NCI-H1436 (cell line): ENCODE measurements around the gene GALNT10.
"Not testable (repeated sequence)": the region's sequence is repeated elsewhere in the genome, so short reads cannot be mapped to it uniquely, and the experiment has no call there.

Experiments
- DNase-seq: peaks from one replicate; lab custom pipeline; 2025; lab: John Stamatoyannopoulos, UW

Gene GALNT10, protein sequence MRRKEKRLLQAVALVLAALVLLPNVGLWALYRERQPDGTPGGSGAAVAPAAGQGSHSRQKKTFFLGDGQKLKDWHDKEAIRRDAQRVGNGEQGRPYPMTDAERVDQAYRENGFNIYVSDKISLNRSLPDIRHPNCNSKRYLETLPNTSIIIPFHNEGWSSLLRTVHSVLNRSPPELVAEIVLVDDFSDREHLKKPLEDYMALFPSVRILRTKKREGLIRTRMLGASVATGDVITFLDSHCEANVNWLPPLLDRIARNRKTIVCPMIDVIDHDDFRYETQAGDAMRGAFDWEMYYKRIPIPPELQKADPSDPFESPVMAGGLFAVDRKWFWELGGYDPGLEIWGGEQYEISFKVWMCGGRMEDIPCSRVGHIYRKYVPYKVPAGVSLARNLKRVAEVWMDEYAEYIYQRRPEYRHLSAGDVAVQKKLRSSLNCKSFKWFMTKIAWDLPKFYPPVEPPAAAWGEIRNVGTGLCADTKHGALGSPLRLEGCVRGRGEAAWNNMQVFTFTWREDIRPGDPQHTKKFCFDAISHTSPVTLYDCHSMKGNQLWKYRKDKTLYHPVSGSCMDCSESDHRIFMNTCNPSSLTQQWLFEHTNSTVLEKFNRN

GRCh38 chr5:154190595-154191304 is at the start of gene GALNT10:
Gene GALNT10, plus strand, starts transcription at chr5:154190733. Its CDS starts 134 bp downstream, at chr5:154190867.
- DNase-seq = peak; percentile 52

DNA sequence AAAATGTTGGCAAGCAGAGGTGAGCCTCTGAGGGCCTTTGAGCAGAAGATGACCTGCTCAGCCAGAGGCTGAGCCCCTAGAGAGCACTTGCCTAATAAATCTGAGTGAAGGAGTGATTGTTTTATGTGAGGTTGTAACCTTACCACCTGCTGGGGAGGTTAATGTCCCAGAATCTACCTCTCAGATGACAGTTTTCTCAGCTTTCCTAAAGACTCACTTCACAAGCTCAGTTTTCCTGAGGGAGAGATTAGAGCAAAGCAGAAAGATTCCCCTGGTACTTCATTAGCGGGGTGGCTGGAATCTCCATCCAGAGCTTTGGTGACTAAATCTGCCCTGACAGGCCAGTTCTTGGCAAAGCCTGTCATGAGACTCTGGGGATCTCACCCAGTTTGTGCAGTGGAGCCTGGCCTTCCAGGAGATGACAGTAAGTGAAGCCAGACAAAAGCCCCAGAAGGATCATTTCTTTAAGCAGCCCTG is 48.8 kb upstream of the GALNT10 start:
- DNase-seq = no peak

DNA sequence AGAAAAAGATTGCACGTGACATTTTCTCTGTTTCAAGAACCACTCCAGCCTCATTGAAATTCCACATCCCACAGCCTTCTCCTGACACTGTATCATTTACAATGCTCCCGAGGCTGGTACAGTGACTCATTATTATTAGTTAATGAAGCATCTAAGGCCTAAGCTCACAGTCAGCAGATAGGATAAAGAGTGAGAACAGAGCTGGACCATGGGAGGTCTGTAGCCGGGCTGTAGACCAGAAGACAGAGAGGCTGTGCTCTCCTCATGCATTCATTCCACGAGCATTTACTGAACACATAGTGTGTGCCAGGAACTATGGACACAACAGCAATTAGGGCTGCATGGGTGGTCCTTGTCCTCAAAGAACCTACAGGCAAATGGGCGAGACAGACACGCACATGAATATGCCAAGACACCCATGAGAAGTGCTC is 47.3 kb upstream of the GALNT10 start:
- DNase-seq = no peak

GRCh38 chr5:154145268-154145667 is 45.3 kb upstream of the GALNT10 start:
- no peak for DNase-seq

DNA sequence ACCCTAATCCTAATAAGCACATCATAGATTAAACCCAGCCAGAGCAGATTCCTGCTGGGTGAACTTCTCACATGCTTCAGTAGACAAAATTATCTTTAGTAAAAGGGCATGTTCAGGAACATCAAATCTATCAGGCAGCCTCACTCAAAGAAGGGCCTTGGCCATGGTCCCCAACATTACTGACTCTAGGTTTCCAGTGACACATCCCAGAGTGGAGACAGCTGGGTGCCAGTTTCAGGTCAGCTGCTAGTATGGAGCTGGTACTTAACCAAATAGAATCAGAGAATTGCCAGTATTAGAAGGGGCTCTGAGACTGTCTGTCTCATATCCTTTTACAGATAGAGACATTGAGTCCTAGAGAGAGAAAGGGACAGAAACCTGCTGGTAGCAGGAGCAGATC is 44.1 kb upstream of the GALNT10 start:
- no peak for DNase-seq

DNA sequence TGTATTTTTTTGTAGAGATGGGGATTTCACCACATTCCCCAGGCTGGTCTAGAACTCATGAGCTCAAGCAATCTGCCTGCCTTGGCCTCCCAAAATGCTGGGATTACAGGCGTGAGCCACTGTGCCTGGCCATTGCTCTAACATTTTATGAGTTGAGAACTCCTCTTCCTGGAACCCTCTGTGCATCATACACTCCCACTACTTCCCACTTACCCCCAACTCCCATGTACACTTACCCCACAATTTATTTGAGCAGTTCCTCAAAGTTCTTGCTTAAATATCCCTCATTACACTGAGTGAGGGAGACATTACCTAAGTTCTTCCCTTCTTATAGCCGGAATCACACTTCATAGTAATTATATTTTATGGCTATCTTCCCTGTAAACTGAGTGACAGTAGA is 42.9 kb upstream of the GALNT10 start:
- no peak for DNase-seq

- not testable (repeated sequence) for DNase-seq
These were observed 40.1 kb upstream of the GALNT10 start for GRCh38 chr5:154150471-154150870.

- no peak for DNase-seq
These were observed 32.8 kb upstream of the GALNT10 start for GRCh38 chr5:154157483-154158378.

- no peak for DNase-seq
These were observed 32.2 kb upstream of the GALNT10 start for GRCh38 chr5:154158379-154158737.

GRCh38 chr5:154159343-154159742 is 31.2 kb upstream of the GALNT10 start:
- no peak for DNase-seq

GRCh38 chr5:154162539-154163151 is 27.9 kb upstream of the GALNT10 start:
- DNase-seq = no peak

DNA sequence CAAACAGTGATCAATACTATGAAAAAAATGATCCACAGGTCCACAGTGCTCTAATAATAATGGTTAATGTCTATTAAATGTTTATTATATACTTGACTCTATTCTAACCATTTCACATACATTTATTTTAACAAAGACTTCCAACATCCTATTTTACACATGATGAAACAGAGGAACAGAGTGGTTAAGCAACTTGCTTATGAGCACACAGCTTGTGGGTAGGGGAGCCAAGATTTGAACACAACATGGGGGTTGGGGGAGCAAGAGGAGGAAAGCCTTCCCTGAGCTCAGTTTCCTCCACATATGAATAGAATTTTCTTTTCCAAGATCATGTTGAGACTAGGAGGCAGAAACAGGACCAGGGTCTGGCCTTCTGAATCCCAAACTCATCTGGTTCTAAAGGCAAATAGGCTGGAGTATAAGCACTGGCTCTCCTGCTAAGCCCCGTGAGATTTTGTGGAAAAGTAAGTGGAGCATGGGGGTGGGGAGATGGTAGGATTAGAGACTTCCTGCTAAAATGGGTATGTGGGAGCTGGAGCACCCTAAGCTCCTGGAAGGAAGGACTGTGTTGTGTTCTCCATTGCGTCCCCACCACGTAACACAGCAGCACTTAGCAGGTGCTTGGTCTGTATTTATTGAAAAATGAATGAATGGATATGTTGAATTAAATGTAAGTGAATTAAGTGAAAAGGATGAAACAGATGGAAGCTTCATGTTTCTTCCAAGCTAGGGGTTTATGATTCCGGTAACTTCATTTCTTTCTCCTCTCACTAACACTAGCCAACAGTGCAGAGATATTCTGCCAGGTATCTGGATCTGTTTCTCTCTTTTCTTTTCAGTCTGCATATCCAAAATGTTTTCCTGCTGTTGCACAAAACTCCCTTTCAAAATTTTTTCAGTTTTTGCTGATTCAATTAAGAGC is 26.9 kb upstream of the GALNT10 start:
- no peak for DNase-seq

- DNase-seq = no peak
These were observed 26.3 kb upstream of the GALNT10 start for GRCh38 chr5:154164249-154164581.

DNA sequence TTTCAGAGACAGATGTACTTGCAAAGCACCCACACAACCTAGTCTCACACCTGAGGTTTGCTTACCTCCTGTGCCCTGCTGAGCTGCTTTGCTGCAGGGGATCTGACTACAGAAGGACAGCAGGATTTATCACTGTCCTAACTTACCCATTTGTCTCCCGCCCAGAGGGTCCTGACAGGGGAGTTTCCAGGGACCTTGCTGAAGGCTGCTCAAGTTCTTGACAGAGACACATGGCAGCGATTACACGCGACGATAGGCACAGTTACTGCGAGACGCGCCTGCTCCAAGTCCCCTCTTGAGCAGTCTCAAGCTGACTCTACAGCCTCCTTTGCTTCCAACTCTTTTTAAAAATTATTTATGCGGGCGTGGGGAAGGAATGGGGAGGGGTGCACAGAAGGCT is 24.6 kb upstream of the GALNT10 start:
- no peak for DNase-seq

- DNase-seq = peak; percentile 37
These were observed 23.4 kb upstream of the GALNT10 start for GRCh38 chr5:154166901-154167791.

GRCh38 chr5:154168395-154168794 is 22.1 kb upstream of the GALNT10 start:
- no peak for DNase-seq

DNA sequence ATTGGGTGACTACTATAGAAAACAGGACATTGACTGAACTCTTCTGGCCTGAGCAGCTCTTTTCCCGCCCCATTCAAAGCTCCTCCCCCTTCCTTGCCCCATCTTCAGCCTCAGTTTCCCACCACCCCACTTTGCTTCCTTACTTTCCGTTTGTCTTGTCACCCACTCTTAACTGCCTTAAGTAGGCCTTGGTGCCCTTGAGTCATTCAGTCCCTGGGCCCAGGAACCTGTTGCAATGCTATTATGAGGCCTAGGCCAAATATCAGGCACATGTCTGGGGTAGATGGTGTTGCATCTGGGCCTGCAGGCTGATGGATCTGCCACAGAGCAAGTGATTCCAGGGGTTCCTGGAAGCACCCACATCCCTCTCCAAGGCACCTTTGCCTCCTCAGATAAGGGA is 17.7 kb upstream of the GALNT10 start:
- no peak for DNase-seq

DNA sequence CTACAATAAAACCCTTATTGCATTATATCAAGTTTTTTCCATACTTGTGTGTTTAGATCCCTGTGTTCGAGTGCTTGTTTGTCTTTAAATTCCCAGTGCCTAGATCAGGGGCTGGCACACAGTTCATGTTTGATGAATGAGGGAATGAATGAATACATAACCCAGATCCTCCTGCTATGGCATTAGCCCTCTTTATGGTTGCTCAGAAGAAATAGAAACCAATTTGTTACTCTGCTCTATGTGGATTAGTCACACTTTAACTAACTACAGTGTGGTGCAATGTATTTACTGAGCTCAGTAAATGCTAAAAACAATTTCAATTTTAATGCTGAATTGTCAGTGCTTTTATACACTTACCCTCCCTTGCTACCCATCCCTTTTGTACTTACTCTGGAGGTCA is 16.4 kb upstream of the GALNT10 start:
- DNase-seq = no peak

DNA sequence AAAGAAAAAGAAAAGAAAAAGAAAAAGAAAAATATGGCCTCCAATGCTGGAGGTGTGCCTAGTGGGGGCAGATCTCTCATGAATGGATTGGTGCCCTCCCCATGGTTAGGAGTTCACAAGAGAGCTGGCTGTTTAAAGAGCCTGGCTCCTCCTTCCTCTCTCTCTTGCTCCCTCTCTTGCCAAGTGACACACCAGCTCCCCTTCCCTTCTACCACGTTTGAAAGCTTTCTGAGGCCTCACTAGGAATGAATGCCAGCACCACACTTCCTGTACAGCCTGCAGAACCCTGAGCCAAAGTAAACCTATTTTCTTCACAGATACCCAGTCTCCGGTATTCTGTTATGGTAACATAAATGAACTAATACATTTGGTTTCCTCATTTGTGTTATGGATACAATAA is 14.4 kb upstream of the GALNT10 start:
- DNase-seq = no peak
